ENCODE measurements around the gene SMAD3. TPM values are rescaled to one million over a fixed set of nuclear protein-coding genes. Genes with fewer than 3 reads are reported as not detected.

SMAD3 gene
- total RNA-seq, 1 experiment from 2014 or later = 99.5 TPM

GRCh38 chr15:67132276-67132675, 66.9 kb downstream of the SMAD3 start:
- Histone ChIP-seq H2AFZ (no peak overlapping the region), H3K27ac (peak overlapping the region; percentile 26; the same call in 1 of the 2 replicates), H3K9me2 (ENCODE audit: insufficient read depth) (no peaks in the 10 kb centered on the region), H3K79me2 (ENCODE audit: low read depth) (peaks cover 99% of the 10 kb centered on the region), H3K36me3 (ENCODE audit: low read depth) (peaks cover 18% of the 10 kb centered on the region; the same call in 1 of the 2 replicates), H3K4me1 (replicated peaks; ENCODE audit: insufficient read depth) (peaks cover 71% of the 10 kb centered on the region), H3K27me3 (ENCODE audit: insufficient read depth, low read depth) (no peaks in the 10 kb centered on the region), H3K4me2 (no peak overlapping the region), H4K20me1 (ENCODE audit: insufficient read depth) (no peaks in the 10 kb centered on the region; the same call in none of the 2 replicates), H3K4me3 (no peak overlapping the region), H3K9me3 (ENCODE audit: insufficient read depth, low read depth) (no peaks in the 10 kb centered on the region), H3F3A (ENCODE audit: insufficient read depth, low read depth) (peaks cover 25% of the 10 kb centered on the region)
- no peak for DNase-seq
- TF ChIP-seq CTCF (conservative IDR thresholded peaks at IDR 0.05) (no peak), EZH2 (IDR thresholded peaks at IDR 0.05; ENCODE audit: low read depth) (no peak)
- intact Hi-C loops (cut with micrococcal nuclease; ENCODE audit: unreplicated experiment) = no loop called here
- BruUV-seq (replicated peaks) = no TSS peak
- ChIA-PET POLR2A (ENCODE audit: unreplicated experiment) (interaction anchor here (0.6 kb wide), 1 partner anchor 11 kb away, joined by 3 read pairs; no protein-coding TSS in a partner anchor), CTCF (no interaction called here)

GRCh38 chr15:67133026-67133425, 67.6 kb downstream of the SMAD3 start:
- CTCF ChIA-PET = no interaction called here
- Histone ChIP-seq H3K9me2 (ENCODE audit: insufficient read depth) (no peaks in the 10 kb centered on the region), H3F3A (ENCODE audit: insufficient read depth, low read depth) (peaks cover 18% of the 10 kb centered on the region; the same call in 1 of the 2 replicates), H3K9me3 (ENCODE audit: insufficient read depth, low read depth) (no peaks in the 10 kb centered on the region), H3K79me2 (ENCODE audit: low read depth) (peaks cover 100% of the 10 kb centered on the region), H3K27ac (peak overlapping the region; percentile 32; the same call in 1 of the 2 replicates), H3K4me1 (replicated peaks; ENCODE audit: insufficient read depth) (peaks cover 65% of the 10 kb centered on the region), H3K36me3 (ENCODE audit: low read depth) (peaks cover 18% of the 10 kb centered on the region; the same call in 1 of the 2 replicates), H4K20me1 (ENCODE audit: insufficient read depth) (no peaks in the 10 kb centered on the region; the same call in none of the 2 replicates), H2AFZ (no peak overlapping the region), H3K4me2 (no peak overlapping the region), H3K4me3 (no peak overlapping the region), H3K27me3 (ENCODE audit: insufficient read depth, low read depth) (no peaks in the 10 kb centered on the region)
- BruUV-seq (replicated peaks) = no TSS peak
- TF ChIP-seq CTCF (conservative IDR thresholded peaks at IDR 0.05) (no peak), EZH2 (IDR thresholded peaks at IDR 0.05; ENCODE audit: low read depth) (no peak)
- no peak for DNase-seq
- intact Hi-C loops (cut with micrococcal nuclease; ENCODE audit: unreplicated experiment) = no loop called here
- POLR2A ChIA-PET (ENCODE audit: unreplicated experiment) = no interaction called here

- no peak for DNase-seq
- Histone ChIP-seq H3K79me2 (ENCODE audit: low read depth) (peaks cover 100% of the 10 kb centered on the region), H2AFZ (no peak overlapping the region), H3K9me2 (ENCODE audit: insufficient read depth) (no peaks in the 10 kb centered on the region), H3K4me3 (no peak overlapping the region), H3K27me3 (ENCODE audit: insufficient read depth, low read depth) (no peaks in the 10 kb centered on the region), H3K9me3 (ENCODE audit: insufficient read depth, low read depth) (no peaks in the 10 kb centered on the region), H3K36me3 (ENCODE audit: low read depth) (peaks cover 18% of the 10 kb centered on the region; the same call in 1 of the 2 replicates), H3K4me2 (peak overlapping the region; percentile 7; the same call in 1 of the 2 replicates), H4K20me1 (ENCODE audit: insufficient read depth) (no peaks in the 10 kb centered on the region; the same call in none of the 2 replicates), H3K27ac (peak overlapping the region; percentile 32; the same call in 1 of the 2 replicates), H3K4me1 (replicated peaks; ENCODE audit: insufficient read depth) (peaks cover 58% of the 10 kb centered on the region), H3F3A (ENCODE audit: insufficient read depth, low read depth) (peaks cover 13% of the 10 kb centered on the region; the same call in 1 of the 2 replicates)
- CTCF ChIA-PET = no interaction called here
- intact Hi-C loops (cut with micrococcal nuclease; ENCODE audit: unreplicated experiment) = no loop called here
- no TSS peak for BruUV-seq (replicated peaks)
- POLR2A ChIA-PET (ENCODE audit: unreplicated experiment) = no interaction called here
- TF ChIP-seq CTCF (conservative IDR thresholded peaks at IDR 0.05) (no peak), EZH2 (IDR thresholded peaks at IDR 0.05; ENCODE audit: low read depth) (no peak)
These were observed 68.3 kb downstream of the SMAD3 start for GRCh38 chr15:67133738-67134066.

All from PC-9 (cell line).